Measurements from ENCODE around the gene CCIN. TPM values are rescaled to one million over a fixed set of nuclear protein-coding genes. Genes with fewer than 3 reads are reported as not detected.

CCIN gene
- total and polyA plus RNA-seq, 2 of the 13 experiments (the other 11 are each of a cell fraction or from before 2014, with no cell fraction given) = not detected

DNA sequence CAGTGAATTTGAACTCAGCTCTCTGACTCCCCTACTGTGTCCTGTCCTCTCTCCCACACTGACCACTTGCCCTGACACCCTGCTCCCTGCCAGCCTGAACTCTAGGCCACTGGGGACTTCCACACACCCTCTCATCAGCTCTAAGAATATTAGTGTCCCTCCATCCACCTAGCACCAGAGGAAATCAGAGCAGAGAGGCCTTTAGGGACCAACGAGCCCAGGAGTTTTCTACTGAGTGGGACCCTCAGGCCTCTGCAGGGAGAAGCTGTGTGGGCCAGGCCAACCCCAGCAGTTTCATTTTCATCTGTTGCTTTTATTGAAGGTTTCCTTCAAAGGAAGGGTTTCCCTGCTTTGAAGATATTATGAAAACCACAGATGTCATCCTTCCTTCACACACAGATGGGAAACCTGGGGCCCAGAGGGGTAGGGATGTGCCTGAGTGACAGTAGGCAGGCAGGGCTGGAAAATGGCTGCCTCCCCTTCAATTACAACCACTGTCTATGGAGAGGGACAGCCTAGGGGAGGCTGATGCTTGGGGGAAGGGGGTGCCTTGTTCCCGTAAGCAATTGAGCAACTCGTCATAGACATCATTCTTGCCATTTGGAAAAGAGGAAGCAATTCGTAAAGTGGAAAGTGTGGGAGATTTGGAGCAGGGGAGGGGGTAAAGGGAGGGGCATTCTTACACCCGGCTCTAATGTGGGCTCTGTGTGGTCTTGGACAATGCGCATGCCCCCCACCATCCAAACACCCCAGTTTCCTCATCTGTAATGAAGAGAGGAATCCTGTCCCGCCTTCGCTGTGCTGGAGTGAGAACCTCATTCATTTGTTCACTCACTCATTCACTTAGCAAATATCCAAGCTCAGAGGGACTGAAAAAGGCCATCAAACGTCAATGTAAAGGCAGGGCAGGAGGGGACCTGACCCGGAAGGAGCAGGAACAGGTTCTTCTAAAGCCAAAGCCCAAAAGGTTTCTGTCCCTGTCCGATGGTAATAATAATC lies 28.8 kb upstream of the CCIN start:
- BruUV-seq (replicated peaks) = no TSS peak
- Histone ChIP-seq H3K36me3 (replicated peaks in 1 of 2; ENCODE audit: control insufficient read depth in 1 of 2, insufficient read depth in 2 of 2, low read length in 2 of 2) (no peaks in the 10 kb centered on the region), H3K4me3 (replicated peaks in 1 of 3; ENCODE audit: insufficient read depth in 1 of 3, low read depth in 2 of 3, low read length in 3 of 3) (no peak overlapping the region), H4K20me1 (ENCODE audit: insufficient read depth, low read length) (no peaks in the 10 kb centered on the region), H2AFZ (ENCODE audit: low read length) (no peak overlapping the region), H3K4me2 (ENCODE audit: low read depth, low read length) (no peak overlapping the region), H3K4me1 (ENCODE audit: insufficient read depth, low read length) (peaks cover 31% of the 10 kb centered on the region), H3K27ac (ENCODE audit: extremely low read length, insufficient read depth, low read length) (no peak overlapping the region), H3K27me3 (ENCODE audit: control insufficient read depth in 1 of 2, insufficient read depth in 2 of 2, low read length in 2 of 2) (peaks cover 15 to 46% of the 10 kb centered on the region in 2 experiments), H3K9me3 (ENCODE audit: low read length) (peaks cover 1% of the 10 kb centered on the region; the same call in 1 of the 2 replicates), H3K9ac (ENCODE audit: insufficient read depth, low read depth, low read length) (no peak overlapping the region), H3K79me2 (ENCODE audit: insufficient read depth, low read length) (no peaks in the 10 kb centered on the region)
- intact Hi-C loops (cut with micrococcal nuclease; ENCODE audit: unreplicated experiment) = no loop called here
- ChIA-PET CTCF (ENCODE audit: low intra/inter-chr PET ratio, low total read pairs) (no interaction called here), POLR2A (interaction anchor here (1.0 kb wide), 1 partner anchor 8 kb away, joined by 3 read pairs; no protein-coding TSS in a partner anchor)
- ATAC-seq = no peak
- DNase-seq (ENCODE audit: low spot score) = no peak
- in situ Hi-C loops (cut with HindIII; ENCODE audit: extremely low pct_ligation_motif_present, low pct_unique_long_range_greater_than_20kb) = no loop called here
- no peak for FAIRE-seq
- TF ChIP-seq ZNF329 (CRISPR knock-in tag; IDR thresholded peaks at IDR 0.05; ENCODE audit: low read depth) (no peak), HNF4A (CRISPR knock-in tag; IDR thresholded peaks at IDR 0.05) (no peak), ERF (CRISPR knock-in tag; IDR thresholded peaks at IDR 0.05) (no peak), EZH2 (conservative IDR thresholded peaks at IDR 0.05; ENCODE audit: low read depth, low read length) (no peak), ZNF816 (CRISPR knock-in tag; IDR thresholded peaks at IDR 0.05; ENCODE audit: borderline replicate concordance) (no peak), ZBTB26 (CRISPR knock-in tag; IDR thresholded peaks at IDR 0.05; ENCODE audit: borderline replicate concordance) (no peak), TCF7L2 (IDR thresholded peaks at IDR 0.05; ENCODE audit: low read depth, low read length) (no peak), ZFP1 (CRISPR knock-in tag; IDR thresholded peaks at IDR 0.05) (no peak), ZNF766 (CRISPR knock-in tag; IDR thresholded peaks at IDR 0.05; ENCODE audit: borderline replicate concordance) (no peak), CC2D1A (CRISPR knock-in tag; IDR thresholded peaks at IDR 0.05) (no peak), ZNF564 (CRISPR knock-in tag; IDR thresholded peaks at IDR 0.05) (no peak), TSC22D2 (CRISPR knock-in tag; IDR thresholded peaks at IDR 0.05; ENCODE audit: borderline replicate concordance) (no peak)
- TF ChIP-seq, protein P1, sequence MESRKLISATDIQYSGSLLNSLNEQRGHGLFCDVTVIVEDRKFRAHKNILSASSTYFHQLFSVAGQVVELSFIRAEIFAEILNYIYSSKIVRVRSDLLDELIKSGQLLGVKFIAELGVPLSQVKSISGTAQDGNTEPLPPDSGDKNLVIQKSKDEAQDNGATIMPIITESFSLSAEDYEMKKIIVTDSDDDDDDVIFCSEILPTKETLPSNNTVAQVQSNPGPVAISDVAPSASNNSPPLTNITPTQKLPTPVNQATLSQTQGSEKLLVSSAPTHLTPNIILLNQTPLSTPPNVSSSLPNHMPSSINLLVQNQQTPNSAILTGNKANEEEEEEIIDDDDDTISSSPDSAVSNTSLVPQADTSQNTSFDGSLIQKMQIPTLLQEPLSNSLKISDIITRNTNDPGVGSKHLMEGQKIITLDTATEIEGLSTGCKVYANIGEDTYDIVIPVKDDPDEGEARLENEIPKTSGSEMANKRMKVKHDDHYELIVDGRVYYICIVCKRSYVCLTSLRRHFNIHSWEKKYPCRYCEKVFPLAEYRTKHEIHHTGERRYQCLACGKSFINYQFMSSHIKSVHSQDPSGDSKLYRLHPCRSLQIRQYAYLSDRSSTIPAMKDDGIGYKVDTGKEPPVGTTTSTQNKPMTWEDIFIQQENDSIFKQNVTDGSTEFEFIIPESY (CRISPR knock-in tag; IDR thresholded peaks at IDR 0.05) = no peak
- 35% methylated on average over 11 of the region's 11 CpGs for WGBS (ENCODE audit: low lambda C conversion rate)

All from HepG2 (cell line).